ENCODE results near the gene LHX4. TPM values are rescaled to one million over a fixed set of nuclear protein-coding genes. Genes with fewer than 3 reads are reported as not detected.

LHX4 gene
- total and polyA plus RNA-seq, 9 of the 15 experiments (the other 6 are each of a cell fraction or from before 2014, with no cell fraction given): 0.01 to 0.11 (median 0.07) TPM; not detected in 5

- no peak overlapping the region for H3K4me2 ChIP-seq (ENCODE audit: insufficient read depth, low read length)
- POLR2A ChIA-PET: interaction anchor here (0.8 to 1.2 kb wide), 4 partner anchors 14 to 363 kb away, joined by 3 to 4 read pairs (median 3); no protein-coding TSS in a partner anchor
- no peaks in the 10 kb centered on the region for H3K9me3 ChIP-seq (replicated peaks; ENCODE audit: control insufficient read depth, insufficient read depth, low read depth, low read length)
- WGBS (ENCODE audit: insufficient coverage, low coverage, missing lambda C conversion rate): 96% methylated on average over 3 of the region's 3 CpGs
- no peak overlapping the region for H3K27ac ChIP-seq (ENCODE audit: extremely low read depth, low read depth, low read length)
- intact Hi-C loops (cut with micrococcal nuclease): no loop called here
- no TSS peak for BruUV-seq (replicated peaks)
- H3K79me2 ChIP-seq (ENCODE audit: control insufficient read depth, insufficient read depth, low read length): no peaks in the 10 kb centered on the region
- H3K4me3 ChIP-seq: no peak overlapping the region
- H3K4me1 ChIP-seq (replicated peaks in 1 of 2; ENCODE audit: control insufficient read depth in 2 of 2, insufficient read depth in 2 of 2, low read length in 2 of 2): peaks cover 0 to 36% of the 10 kb centered on the region in 2 experiments; a peak in 2 of 5 replicates
- H2AFZ ChIP-seq (ENCODE audit: low read depth, low read length): no peak overlapping the region
- no peaks in the 10 kb centered on the region for H3K27me3 ChIP-seq (ENCODE audit: control insufficient read depth in 2 of 2, insufficient read depth in 2 of 2, low read length in 2 of 2)
- in situ Hi-C loops (cut with MboI): no loop called here
- DNase-seq (ENCODE audit: extremely low read depth in 1 of 4, low spot score in 3 of 4): no peak
- CTCF ChIA-PET (ENCODE audit: low intra/inter-chr PET ratio): no interaction called here
- no peaks in the 10 kb centered on the region for H3K36me3 ChIP-seq (ENCODE audit: control insufficient read depth, insufficient read depth, low read length)
- ATAC-seq: no peak
- FAIRE-seq: no peak
- no peaks in the 10 kb centered on the region for H3K9me1 ChIP-seq (ENCODE audit: control insufficient read depth, insufficient read depth, low read length)
- no peaks in the 10 kb centered on the region; the same call in 1 of the 2 replicates for H4K20me1 ChIP-seq (replicated peaks; ENCODE audit: control insufficient read depth, insufficient read depth, low read length)
- no peak overlapping the region for H3K9ac ChIP-seq (ENCODE audit: insufficient read depth in 1 of 2, low read depth in 2 of 2, low read length in 2 of 2)
- no peak for TF ChIP-seq PYGO2 (tag; IDR thresholded peaks at IDR 0.05)
- TF ChIP-seq RBM17 (IDR thresholded peaks at IDR 0.05; ENCODE audit: borderline replicate concordance, low read depth, low read length): no peak
- no peak for TF ChIP-seq ID3 (CRISPR knock-in tag; IDR thresholded peaks at IDR 0.05)
- TF ChIP-seq ID3 (tag; IDR thresholded peaks at IDR 0.05): no peak
- no peak for TF ChIP-seq NR4A1 (CRISPR knock-in tag; IDR thresholded peaks at IDR 0.05)
- no peak for TF ChIP-seq NR4A1 (tag; IDR thresholded peaks at IDR 0.05)
- TF ChIP-seq HDAC2 (IDR thresholded peaks at IDR 0.05): no peak
- TF ChIP-seq PHF21A (IDR thresholded peaks at IDR 0.05; ENCODE audit: borderline replicate concordance, low read depth): no peak
- no peak for TF ChIP-seq PHF20 (IDR thresholded peaks at IDR 0.05; ENCODE audit: partially characterized antibody)
- TF ChIP-seq NR2C1 (IDR thresholded peaks at IDR 0.05): no peak
- no peak for TF ChIP-seq NR2C1 (tag; IDR thresholded peaks at IDR 0.05)
- TF ChIP-seq SIRT6 (IDR thresholded peaks at IDR 0.05; ENCODE audit: low read depth, low read length): no peak
- no peak for TF ChIP-seq CEBPG (CRISPR knock-in tag; IDR thresholded peaks at IDR 0.05)
- no peak for TF ChIP-seq CEBPG (tag; conservative IDR thresholded peaks at IDR 0.05 in 1 of 2, IDR thresholded peaks at IDR 0.05 in 1 of 2)
- no peak for TF ChIP-seq TAF9B (IDR thresholded peaks at IDR 0.05; ENCODE audit: partially characterized antibody)
- no peak for TF ChIP-seq TRIM25 (IDR thresholded peaks at IDR 0.05; ENCODE audit: borderline replicate concordance)
- TF ChIP-seq BRF1 (IDR thresholded peaks at IDR 0.05; ENCODE audit: borderline replicate concordance, extremely low read depth, insufficient read length): no peak
- TF ChIP-seq NFE2L1 (tag; IDR thresholded peaks at IDR 0.05; ENCODE audit: borderline replicate concordance, low read depth): no peak
- TF ChIP-seq CEBPZ (IDR thresholded peaks at IDR 0.05; ENCODE audit: borderline replicate concordance, low read depth, low read length): no peak
- TF ChIP-seq NBN (IDR thresholded peaks at IDR 0.05; ENCODE audit: low read depth): no peak
These were observed 34.7 kb upstream of the LHX4 start for GRCh38 chr1:180195401-180195800.

Data from K562 (cell line).